Keratinocyte (primary cell): ENCODE data around the gene MYO1E. TPM values are rescaled to one million over a fixed set of nuclear protein-coding genes. Genes with fewer than 3 reads are reported as not detected.
A peak's percentile ranks its signal among the peaks of the same experiment; 100 is the strongest.

Experiments used
- DNase-seq: peaks from one replicate; pipeline ENCODE4 v3.0.0-alpha.2; 2011; ENCODE audit warnings: low read depth, missing footprints, low spot score
- FAIRE-seq: peaks from 2 replicates; lab custom pipeline; 2011; peaks lifted over from hg19 to GRCh38; lab: Jason Lieb, UNC
- H2AFZ ChIP-seq: 2 replicates; pipeline ENCODE4 v1.6.0; 2012; ENCODE audit warnings: low read length, control low read depth, inconsistent platforms; ENCODE audit not compliant: control insufficient read depth
- H3K27ac ChIP-seq: 2 replicates; pipeline ENCODE4 v1.5.1; 2011; ENCODE audit warnings: low read length; ENCODE audit not compliant: control insufficient read depth, insufficient read depth
- H3K27me3 ChIP-seq: 3 replicates; pipeline ENCODE4 v1.6.0; 2011; ENCODE audit warnings: low read length; ENCODE audit not compliant: control insufficient read depth, insufficient read depth; ENCODE audit errors: extremely low read depth
- H3K36me3 ChIP-seq, 2 experiments: 2 replicates in 1 of 2; 3 replicates in 1 of 2; pipeline ENCODE4 v1.5.1; 2011; ENCODE audit warnings: low read length in 2 of 2, mild to moderate bottlenecking in 1 of 2; ENCODE audit not compliant: control insufficient read depth in 2 of 2, insufficient read depth in 2 of 2; ENCODE audit errors: extremely low read depth in 1 of 2
- H3K4me1 ChIP-seq: 3 replicates; pipeline ENCODE4 v1.5.1; 2011; ENCODE audit warnings: low read length; ENCODE audit not compliant: control insufficient read depth, insufficient read depth; ENCODE audit errors: extremely low read depth
- H3K4me2 ChIP-seq: 3 replicates; pipeline ENCODE4 v1.6.0; 2011; ENCODE audit warnings: low read depth, low read length; ENCODE audit not compliant: control insufficient read depth, insufficient read depth; ENCODE audit errors: extremely low read depth
- H3K4me3 ChIP-seq, 3 experiments: fragments of 200-600 bp in 1 of 3; sonication (generic) in 1 of 3; 2 replicates in 2 of 3; 3 replicates in 1 of 3; pipeline ENCODE4 v1.5.1; 2011 to 2016; ENCODE audit warnings: low read length in 3 of 3, mild to moderate bottlenecking in 3 of 3, control low read depth in 2 of 3, inconsistent platforms in 1 of 3, low read depth in 1 of 3, mixed read lengths in 1 of 3, mixed run types in 1 of 3, moderate library complexity in 1 of 3; ENCODE audit not compliant: control insufficient read depth in 2 of 3, insufficient read depth in 2 of 3; ENCODE audit errors: extremely low read depth in 1 of 3
- H3K79me2 ChIP-seq: 2 replicates; pipeline ENCODE4 v1.6.0; 2012; ENCODE audit warnings: low read length; ENCODE audit not compliant: control insufficient read depth, insufficient read depth
- H3K9ac ChIP-seq: 3 replicates; pipeline ENCODE4 v1.6.0; 2011; ENCODE audit warnings: low read length; ENCODE audit not compliant: control insufficient read depth, insufficient read depth; ENCODE audit errors: extremely low read depth
- H3K9me1 ChIP-seq: 3 replicates; pipeline ENCODE4 v1.6.0; 2011; ENCODE audit warnings: low read length; ENCODE audit not compliant: control insufficient read depth, insufficient read depth; ENCODE audit errors: extremely low read depth
- H3K9me3 ChIP-seq: 2 replicates; pipeline ENCODE4 v1.5.1; 2012; ENCODE audit warnings: low read depth, low read length; ENCODE audit not compliant: control insufficient read depth
- H4K20me1 ChIP-seq: 3 replicates; pipeline ENCODE4 v1.6.0; 2011; ENCODE audit warnings: low read length; ENCODE audit not compliant: control insufficient read depth, insufficient read depth; ENCODE audit errors: extremely low read depth
- CTCF ChIP-seq, 3 experiments: IDR thresholded peaks in 1 of 3; conservative IDR thresholded peaks in 1 of 3; optimal IDR thresholded peaks in 1 of 3; 2 replicates in 2 of 3; 3 replicates in 1 of 3; pipeline versions ENCODE3 to v1.5.1; 2011; ENCODE audit warnings: low read length in 3 of 3, mild to moderate bottlenecking in 3 of 3, moderate library complexity in 2 of 3, control low read depth in 1 of 3, inconsistent platforms in 1 of 3; ENCODE audit not compliant: insufficient read depth in 2 of 3; ENCODE audit errors: extremely low read depth in 1 of 3
- EZH2 ChIP-seq: IDR thresholded peaks from one replicate; pipeline ENCODE4 v1.6.1; 2012; ENCODE audit warnings: inconsistent platforms, mild to moderate bottlenecking, low read length, moderate library complexity
- dilution Hi-C: fragments of 300-500 bp; cut with MboI; formaldehyde crosslinking; loops from one replicate; pipeline ENCODE4 v1.7.0; 2020; ENCODE audit warnings: low sequenced_read_pairs; ENCODE audit not compliant: extremely low pct_ligation_motif_present
- polyA plus RNA-seq, 5 experiments: library from polyadenylated mRNA; depleted of rRNA in 3 of 5; stranded (reverse) in 3 of 5; stranded (forward) in 1 of 5; unstranded in 1 of 5; fragments of >200 nt; gene quantifications; 1 replicate in 1 of 5; 2 replicates in 3 of 5; 3 replicates in 1 of 5; pipeline versions ENCODE4 v1.2.1 to v1.2.3, GENCODE V29; 2011 to 2012; ENCODE audit warnings: missing spikeins in 2 of 5, low read depth in 1 of 5, low replicate concordance in 1 of 5

MYO1E gene
- polyA plus RNA-seq, 1 donor (not counting 4 experiments of a cell fraction or from before 2014, with no cell fraction given), result 213 TPM

- Histone ChIP-seq H3K4me1 (peaks cover 66% of the 10 kb centered on the region), H3K9me1 (no peaks in the 10 kb centered on the region), H4K20me1 (peaks cover 4% of the 10 kb centered on the region), H3K27me3 (no peaks in the 10 kb centered on the region), H3K9ac (no peak overlapping the region), H3K9me3 (no peaks in the 10 kb centered on the region), H3K79me2 (peaks cover 84% of the 10 kb centered on the region), H3K4me3 (no peak overlapping the region), H3K27ac (no peak overlapping the region), H2AFZ (no peak overlapping the region), H3K36me3 (no peaks in the 10 kb centered on the region), H3K4me2 (no peak overlapping the region)
- FAIRE-seq (no peak), DNase-seq (no peak)
- TF ChIP-seq EZH2 (no peak), CTCF (optimal IDR thresholded peaks at IDR 0.05 in 1 of 3, IDR thresholded peaks at IDR 0.05 in 1 of 3, conservative IDR thresholded peaks at IDR 0.05 in 1 of 3; ENCODE audit: extremely low read depth in 1 of 3, insufficient read depth in 2 of 3, low read length in 3 of 3) (no peak)
- dilution Hi-C loops, result no loop called here
These were observed 69.5 kb downstream of the MYO1E start for GRCh38 chr15:59303136-59303535.

- peak overlapping the region; percentile 73 for H3K4me2 ChIP-seq
These were observed 71.1 kb downstream of the MYO1E start for GRCh38 chr15:59301527-59301926.

More at GRCh38 chr15:59301527-59301926, 71.1 kb downstream of the MYO1E start:
- Histone ChIP-seq H3K9me1 (no peaks in the 10 kb centered on the region), H3K27me3 (no peaks in the 10 kb centered on the region), H2AFZ (no peak overlapping the region), H3K27ac (peak overlapping the region; percentile 73), H3K9me3 (no peaks in the 10 kb centered on the region), H3K36me3 (no peaks in the 10 kb centered on the region), H3K9ac (peak overlapping the region; percentile 61), H3K4me1 (peaks cover 71% of the 10 kb centered on the region), H4K20me1 (no peaks in the 10 kb centered on the region), H3K79me2 (peaks cover 79% of the 10 kb centered on the region), H3K4me3 (no peak overlapping the region)
- TF ChIP-seq CTCF (optimal IDR thresholded peaks at IDR 0.05 in 1 of 3, IDR thresholded peaks at IDR 0.05 in 1 of 3, conservative IDR thresholded peaks at IDR 0.05 in 1 of 3; ENCODE audit: extremely low read depth in 1 of 3, insufficient read depth in 2 of 3, low read length in 3 of 3) (no peak), EZH2 (no peak)
- FAIRE-seq (no peak), DNase-seq (no peak)
- dilution Hi-C loops, result no loop called here
